ENCODE measurements around the gene IL32. TPM values are rescaled to one million over a fixed set of nuclear protein-coding genes. Genes with fewer than 3 reads are reported as not detected.

IL32 gene
- total and polyA plus RNA-seq, 2 experiments from 2014 or later = 2.3 to 6.1 TPM

- Histone ChIP-seq H3K36me3 (ENCODE audit: insufficient read depth) (peaks cover 9% of the 10 kb centered on the region; the same call in 1 of the 2 replicates), H3K79me2 (replicated peaks; ENCODE audit: insufficient read depth) (peaks cover 8% of the 10 kb centered on the region; the same call in 1 of the 2 replicates), H3F3A (replicated peaks; ENCODE audit: low read depth) (peaks cover 13% of the 10 kb centered on the region), H3K4me2 (no peak overlapping the region), H3K27ac (ENCODE audit: low read depth) (no peak overlapping the region), H3K9me2 (ENCODE audit: insufficient read depth) (no peaks in the 10 kb centered on the region), H2AFZ (no peak overlapping the region), H3K4me1 (ENCODE audit: insufficient read depth) (peaks cover 4% of the 10 kb centered on the region; the same call in 1 of the 2 replicates), H3K27me3 (ENCODE audit: insufficient read depth) (no peaks in the 10 kb centered on the region), H4K20me1 (replicated peaks; ENCODE audit: insufficient read depth) (peaks cover 4% of the 10 kb centered on the region; the same call in 1 of the 2 replicates), H3K4me3 (no peak overlapping the region)
- Mint-ChIP-seq H3K36me3 (ENCODE audit: low read depth) (peaks cover 36% of the 10 kb centered on the region), H3K27me3 (ENCODE audit: insufficient read depth, low read depth, poor library complexity) (peaks cover 7% of the 10 kb centered on the region), H3K4me1 (peaks cover 11% of the 10 kb centered on the region), H3K9me3 (peaks cover 2% of the 10 kb centered on the region; the same call in 1 of the 3 replicates), H3K27ac (no peak overlapping the region), H3K4me3 (no peak overlapping the region)
- TF ChIP-seq POLR2AphosphoS5 (IDR thresholded peaks at IDR 0.05; ENCODE audit: low read depth) (no peak), ZNF331 (CRISPR knock-in tag; IDR thresholded peaks at IDR 0.05; ENCODE audit: low read depth) (no peak), NANOG (IDR thresholded peaks at IDR 0.05; ENCODE audit: borderline replicate concordance) (no peak), REST (IDR thresholded peaks at IDR 0.05; ENCODE audit: unreplicated experiment) (no peak), CREB1 (CRISPR knock-in tag; IDR thresholded peaks at IDR 0.05; ENCODE audit: low read depth) (no peak)
- TF ChIP-seq, protein P1, sequence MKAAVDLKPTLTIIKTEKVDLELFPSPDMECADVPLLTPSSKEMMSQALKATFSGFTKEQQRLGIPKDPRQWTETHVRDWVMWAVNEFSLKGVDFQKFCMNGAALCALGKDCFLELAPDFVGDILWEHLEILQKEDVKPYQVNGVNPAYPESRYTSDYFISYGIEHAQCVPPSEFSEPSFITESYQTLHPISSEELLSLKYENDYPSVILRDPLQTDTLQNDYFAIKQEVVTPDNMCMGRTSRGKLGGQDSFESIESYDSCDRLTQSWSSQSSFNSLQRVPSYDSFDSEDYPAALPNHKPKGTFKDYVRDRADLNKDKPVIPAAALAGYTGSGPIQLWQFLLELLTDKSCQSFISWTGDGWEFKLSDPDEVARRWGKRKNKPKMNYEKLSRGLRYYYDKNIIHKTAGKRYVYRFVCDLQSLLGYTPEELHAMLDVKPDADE (IDR thresholded peaks at IDR 0.05) = no peak
- TF ChIP-seq, protein P2, sequence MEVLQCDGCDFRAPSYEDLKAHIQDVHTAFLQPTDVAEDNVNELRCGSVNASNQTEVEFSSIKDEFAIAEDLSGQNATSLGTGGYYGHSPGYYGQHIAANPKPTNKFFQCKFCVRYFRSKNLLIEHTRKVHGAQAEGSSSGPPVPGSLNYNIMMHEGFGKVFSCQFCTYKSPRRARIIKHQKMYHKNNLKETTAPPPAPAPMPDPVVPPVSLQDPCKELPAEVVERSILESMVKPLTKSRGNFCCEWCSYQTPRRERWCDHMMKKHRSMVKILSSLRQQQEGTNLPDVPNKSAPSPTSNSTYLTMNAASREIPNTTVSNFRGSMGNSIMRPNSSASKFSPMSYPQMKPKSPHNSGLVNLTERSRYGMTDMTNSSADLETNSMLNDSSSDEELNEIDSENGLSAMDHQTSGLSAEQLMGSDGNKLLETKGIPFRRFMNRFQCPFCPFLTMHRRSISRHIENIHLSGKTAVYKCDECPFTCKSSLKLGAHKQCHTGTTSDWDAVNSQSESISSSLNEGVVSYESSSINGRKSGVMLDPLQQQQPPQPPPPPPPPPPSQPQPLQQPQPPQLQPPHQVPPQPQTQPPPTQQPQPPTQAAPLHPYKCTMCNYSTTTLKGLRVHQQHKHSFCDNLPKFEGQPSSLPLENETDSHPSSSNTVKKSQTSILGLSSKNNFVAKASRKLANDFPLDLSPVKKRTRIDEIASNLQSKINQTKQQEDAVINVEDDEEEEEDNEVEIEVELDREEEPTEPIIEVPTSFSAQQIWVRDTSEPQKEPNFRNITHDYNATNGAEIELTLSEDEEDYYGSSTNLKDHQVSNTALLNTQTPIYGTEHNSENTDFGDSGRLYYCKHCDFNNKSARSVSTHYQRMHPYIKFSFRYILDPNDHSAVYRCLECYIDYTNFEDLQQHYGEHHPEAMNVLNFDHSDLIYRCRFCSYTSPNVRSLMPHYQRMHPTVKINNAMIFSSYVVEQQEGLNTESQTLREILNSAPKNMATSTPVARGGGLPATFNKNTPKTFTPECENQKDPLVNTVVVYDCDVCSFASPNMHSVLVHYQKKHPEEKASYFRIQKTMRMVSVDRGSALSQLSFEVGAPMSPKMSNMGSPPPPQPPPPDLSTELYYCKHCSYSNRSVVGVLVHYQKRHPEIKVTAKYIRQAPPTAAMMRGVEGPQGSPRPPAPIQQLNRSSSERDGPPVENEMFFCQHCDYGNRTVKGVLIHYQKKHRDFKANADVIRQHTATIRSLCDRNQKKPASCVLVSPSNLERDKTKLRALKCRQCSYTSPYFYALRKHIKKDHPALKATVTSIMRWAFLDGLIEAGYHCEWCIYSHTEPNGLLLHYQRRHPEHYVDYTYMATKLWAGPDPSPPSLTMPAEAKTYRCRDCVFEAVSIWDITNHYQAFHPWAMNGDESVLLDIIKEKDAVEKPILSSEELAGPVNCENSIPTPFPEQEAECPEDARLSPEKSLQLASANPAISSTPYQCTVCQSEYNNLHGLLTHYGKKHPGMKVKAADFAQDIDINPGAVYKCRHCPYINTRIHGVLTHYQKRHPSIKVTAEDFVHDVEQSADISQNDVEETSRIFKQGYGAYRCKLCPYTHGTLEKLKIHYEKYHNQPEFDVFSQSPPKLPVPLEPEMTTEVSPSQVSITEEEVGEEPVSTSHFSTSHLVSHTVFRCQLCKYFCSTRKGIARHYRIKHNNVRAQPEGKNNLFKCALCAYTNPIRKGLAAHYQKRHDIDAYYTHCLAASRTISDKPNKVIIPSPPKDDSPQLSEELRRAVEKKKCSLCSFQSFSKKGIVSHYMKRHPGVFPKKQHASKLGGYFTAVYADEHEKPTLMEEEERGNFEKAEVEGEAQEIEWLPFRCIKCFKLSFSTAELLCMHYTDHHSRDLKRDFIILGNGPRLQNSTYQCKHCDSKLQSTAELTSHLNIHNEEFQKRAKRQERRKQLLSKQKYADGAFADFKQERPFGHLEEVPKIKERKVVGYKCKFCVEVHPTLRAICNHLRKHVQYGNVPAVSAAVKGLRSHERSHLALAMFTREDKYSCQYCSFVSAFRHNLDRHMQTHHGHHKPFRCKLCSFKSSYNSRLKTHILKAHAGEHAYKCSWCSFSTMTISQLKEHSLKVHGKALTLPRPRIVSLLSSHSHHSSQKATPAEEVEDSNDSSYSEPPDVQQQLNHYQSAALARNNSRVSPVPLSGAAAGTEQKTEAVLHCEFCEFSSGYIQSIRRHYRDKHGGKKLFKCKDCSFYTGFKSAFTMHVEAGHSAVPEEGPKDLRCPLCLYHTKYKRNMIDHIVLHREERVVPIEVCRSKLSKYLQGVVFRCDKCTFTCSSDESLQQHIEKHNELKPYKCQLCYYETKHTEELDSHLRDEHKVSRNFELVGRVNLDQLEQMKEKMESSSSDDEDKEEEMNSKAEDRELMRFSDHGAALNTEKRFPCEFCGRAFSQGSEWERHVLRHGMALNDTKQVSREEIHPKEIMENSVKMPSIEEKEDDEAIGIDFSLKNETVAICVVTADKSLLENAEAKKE (CRISPR knock-in tag; IDR thresholded peaks at IDR 0.05) = no peak
- no peak for DNase-seq (ENCODE audit: low spot score)
- no peak for ATAC-seq
These were observed 53.4 kb downstream of the IL32 start for GRCh38 chr16:3118846-3119245.

Small RNA genes within 50 kb of the gene (small RNA-seq; reads per million reads assigned to genes)
- gene RNU1-22P (ENCODE audit: low replicate concordance) = 0.25 reads per million, percentile 4 among the genes with 10 or more reads in this experiment

Other genes starting within 250 kb of the IL32 start
- 1.1 and 2.4 TPM in 2 replicates for gene PRSS21, start 248.4 kb upstream of the IL32 start, total RNA-seq (2014; rRNA removed; shearing (Covaris generic))
- gene PRSS21, start 248.4 kb upstream of the IL32 start, polyA plus RNA-seq (2016; fragmentation: Nextera tagmentation; extraction: Ambion mirVana) = 3.1 and 4.0 TPM in 2 replicates
- gene ZG16B, start 235.3 kb upstream of the IL32 start, total RNA-seq (2014; rRNA removed; shearing (Covaris generic)) = not detected in 2 replicates
- gene ZG16B, start 235.3 kb upstream of the IL32 start, polyA plus RNA-seq (2016; fragmentation: Nextera tagmentation; extraction: Ambion mirVana) = not detected in 2 replicates
- gene PRSS22, start 207.5 kb upstream of the IL32 start, total RNA-seq (2014; rRNA removed; shearing (Covaris generic)) = 2.0 and 4.6 TPM in 2 replicates
- 1.3 and 2.1 TPM in 2 replicates for gene PRSS22, start 207.5 kb upstream of the IL32 start, polyA plus RNA-seq (2016; fragmentation: Nextera tagmentation; extraction: Ambion mirVana)
- gene FLYWCH2, start 182.4 kb upstream of the IL32 start, total RNA-seq (2014; rRNA removed; shearing (Covaris generic)) = 45.0 and 48.7 TPM in 2 replicates
- gene FLYWCH2, start 182.4 kb upstream of the IL32 start, polyA plus RNA-seq (2016; fragmentation: Nextera tagmentation; extraction: Ambion mirVana) = 30.9 and 38.6 TPM in 2 replicates
- 22.9 and 29.3 TPM in 2 replicates for gene FLYWCH1, start 153.7 kb upstream of the IL32 start, total RNA-seq (2014; rRNA removed; shearing (Covaris generic))
- gene FLYWCH1, start 153.7 kb upstream of the IL32 start, polyA plus RNA-seq (2016; fragmentation: Nextera tagmentation; extraction: Ambion mirVana) = 6.0 and 7.5 TPM in 2 replicates
- gene KREMEN2, start 101.4 kb upstream of the IL32 start, total RNA-seq (2014; rRNA removed; shearing (Covaris generic)) = 16.1 and 17.6 TPM in 2 replicates
- 4.7 and 4.9 TPM in 2 replicates for gene KREMEN2, start 101.4 kb upstream of the IL32 start, polyA plus RNA-seq (2016; fragmentation: Nextera tagmentation; extraction: Ambion mirVana)
- gene PAQR4, start 96.3 kb upstream of the IL32 start, total RNA-seq (2014; rRNA removed; shearing (Covaris generic)) = 17.7 and 29.3 TPM in 2 replicates
- 7.0 and 8.8 TPM in 2 replicates for gene PAQR4, start 96.3 kb upstream of the IL32 start, polyA plus RNA-seq (2016; fragmentation: Nextera tagmentation; extraction: Ambion mirVana)
- gene PKMYT1, start 85.2 kb upstream of the IL32 start, total RNA-seq (2014; rRNA removed; shearing (Covaris generic)) = 82.1 and 100 TPM in 2 replicates
- gene PKMYT1, start 85.2 kb upstream of the IL32 start, polyA plus RNA-seq (2016; fragmentation: Nextera tagmentation; extraction: Ambion mirVana) = 90.9 and 104 TPM in 2 replicates
- 1.0 and 3.0 TPM in 2 replicates for gene CLDN9, start 52.7 kb upstream of the IL32 start, total RNA-seq (2014; rRNA removed; shearing (Covaris generic))
- gene CLDN9, start 52.7 kb upstream of the IL32 start, polyA plus RNA-seq (2016; fragmentation: Nextera tagmentation; extraction: Ambion mirVana) = 1.3 and 1.8 TPM in 2 replicates
- 961 and 1,028 TPM in 2 replicates for gene CLDN6, start 47.5 kb upstream of the IL32 start, total RNA-seq (2014; rRNA removed; shearing (Covaris generic))
- gene CLDN6, start 47.5 kb upstream of the IL32 start, polyA plus RNA-seq (2016; fragmentation: Nextera tagmentation; extraction: Ambion mirVana) = 537 and 551 TPM in 2 replicates
- gene TNFRSF12A, start 45.3 kb upstream of the IL32 start, total RNA-seq (2014; rRNA removed; shearing (Covaris generic)) = 78.0 and 100.0 TPM in 2 replicates
- 152 and 155 TPM in 2 replicates for gene TNFRSF12A, start 45.3 kb upstream of the IL32 start, polyA plus RNA-seq (2016; fragmentation: Nextera tagmentation; extraction: Ambion mirVana)
- 17.5 and 30.2 TPM in 2 replicates for gene HCFC1R1, start 41.7 kb upstream of the IL32 start, total RNA-seq (2014; rRNA removed; shearing (Covaris generic))
- 192 and 211 TPM in 2 replicates for gene HCFC1R1, start 41.7 kb upstream of the IL32 start, polyA plus RNA-seq (2016; fragmentation: Nextera tagmentation; extraction: Ambion mirVana)
- gene THOC6, start 41.6 kb upstream of the IL32 start, total RNA-seq (2014; rRNA removed; shearing (Covaris generic)) = 71.4 and 86.6 TPM in 2 replicates
- 90.6 and 96.1 TPM in 2 replicates for gene THOC6, start 41.6 kb upstream of the IL32 start, polyA plus RNA-seq (2016; fragmentation: Nextera tagmentation; extraction: Ambion mirVana)
- gene BICDL2, start 28.7 kb upstream of the IL32 start, total RNA-seq (2014; rRNA removed; shearing (Covaris generic)) = 17.5 and 18.4 TPM in 2 replicates
- 12.7 and 13.4 TPM in 2 replicates for gene BICDL2, start 28.7 kb upstream of the IL32 start, polyA plus RNA-seq (2016; fragmentation: Nextera tagmentation; extraction: Ambion mirVana)
- 15.9 and 18.8 TPM in 2 replicates for gene MMP25, start 19.1 kb upstream of the IL32 start, total RNA-seq (2014; rRNA removed; shearing (Covaris generic))
- 6.1 and 7.7 TPM in 2 replicates for gene MMP25, start 19.1 kb upstream of the IL32 start, polyA plus RNA-seq (2016; fragmentation: Nextera tagmentation; extraction: Ambion mirVana)
- 434 and 519 TPM in 2 replicates for gene ZSCAN10, start 33.7 kb downstream of the IL32 start, total RNA-seq (2014; rRNA removed; shearing (Covaris generic))
- gene ZSCAN10, start 33.7 kb downstream of the IL32 start, polyA plus RNA-seq (2016; fragmentation: Nextera tagmentation; extraction: Ambion mirVana) = 217 and 220 TPM in 2 replicates
- gene ZNF205, start 46.9 kb downstream of the IL32 start, total RNA-seq (2014; rRNA removed; shearing (Covaris generic)) = 29.1 and 29.9 TPM in 2 replicates
- 15.7 and 16.6 TPM in 2 replicates for gene ZNF205, start 46.9 kb downstream of the IL32 start, polyA plus RNA-seq (2016; fragmentation: Nextera tagmentation; extraction: Ambion mirVana)
- gene ZNF213, start 69.4 kb downstream of the IL32 start, total RNA-seq (2014; rRNA removed; shearing (Covaris generic)) = 10.4 and 10.6 TPM in 2 replicates
- 2.9 and 3.5 TPM in 2 replicates for gene ZNF213, start 69.4 kb downstream of the IL32 start, polyA plus RNA-seq (2016; fragmentation: Nextera tagmentation; extraction: Ambion mirVana)
- 0.38 TPM in 1 of 2 replicates, not detected in the other for gene OR1F1, start 122.6 kb downstream of the IL32 start, total RNA-seq (2014; rRNA removed; shearing (Covaris generic))
- gene OR1F1, start 122.6 kb downstream of the IL32 start, polyA plus RNA-seq (2016; fragmentation: Nextera tagmentation; extraction: Ambion mirVana) = not detected in 2 replicates
- gene ZNF200, start 169.5 kb downstream of the IL32 start, total RNA-seq (2014; rRNA removed; shearing (Covaris generic)) = 9.7 and 12.5 TPM in 2 replicates
- 8.0 and 9.2 TPM in 2 replicates for gene ZNF200, start 169.5 kb downstream of the IL32 start, polyA plus RNA-seq (2016; fragmentation: Nextera tagmentation; extraction: Ambion mirVana)
- gene MEFV, start 191.0 kb downstream of the IL32 start, total RNA-seq (2014; rRNA removed; shearing (Covaris generic)) = 0.07 and 0.19 TPM in 2 replicates
- gene MEFV, start 191.0 kb downstream of the IL32 start, polyA plus RNA-seq (2016; fragmentation: Nextera tagmentation; extraction: Ambion mirVana) = not detected in 2 replicates
- 53.6 and 66.9 TPM in 2 replicates for gene ZNF263, start 217.9 kb downstream of the IL32 start, total RNA-seq (2014; rRNA removed; shearing (Covaris generic))
- gene ZNF263, start 217.9 kb downstream of the IL32 start, polyA plus RNA-seq (2016; fragmentation: Nextera tagmentation; extraction: Ambion mirVana) = 9.2 and 9.7 TPM in 2 replicates
- 8.0 and 8.5 TPM in 2 replicates for gene TIGD7, start 239.8 kb downstream of the IL32 start, total RNA-seq (2014; rRNA removed; shearing (Covaris generic))
- gene TIGD7, start 239.8 kb downstream of the IL32 start, polyA plus RNA-seq (2016; fragmentation: Nextera tagmentation; extraction: Ambion mirVana) = 3.9 and 4.1 TPM in 2 replicates
- 31.3 and 36.9 TPM in 2 replicates for gene ZNF75A, start 239.9 kb downstream of the IL32 start, total RNA-seq (2014; rRNA removed; shearing (Covaris generic))
- gene ZNF75A, start 239.9 kb downstream of the IL32 start, polyA plus RNA-seq (2016; fragmentation: Nextera tagmentation; extraction: Ambion mirVana) = 24.3 and 29.6 TPM in 2 replicates

Data from GM23338 (cell line).